HG02973 (cell line): ENCODE data around the gene SRXN1.

Source experiments
- ATAC-seq: cut with Tn5 transposase; IDR thresholded peaks from one replicate; pipeline ENCODE4 v1.9.1; 2021; ENCODE audit warnings: moderate library complexity; ENCODE audit not compliant: unreplicated experiment

SRXN1 gene

GRCh38 chr20:675453-676314 lies 22.7 kb upstream of the SRXN1 start, which contains the start of gene SCRT2:
Gene SCRT2, minus strand, starts transcription at chr20:675802. Its CDS starts 201 bp downstream, at chr20:675601.
- no peak for ATAC-seq

- ATAC-seq, result no peak
Observed at GRCh38 chr20:675033-675452, 22.0 kb upstream of the SRXN1 start.

- no peak for ATAC-seq
Observed at GRCh38 chr20:673603-674001, 20.6 kb upstream of the SRXN1 start.

GRCh38 chr20:672963-673602 lies 20.1 kb upstream of the SRXN1 start:
- ATAC-seq, result no peak

- ATAC-seq, result no peak
Observed at GRCh38 chr20:671252-672030, 18.4 kb upstream of the SRXN1 start.

- no peak for ATAC-seq
Observed at GRCh38 chr20:669573-669972, 16.6 kb upstream of the SRXN1 start.

GRCh38 chr20:668638-669037 lies 15.6 kb upstream of the SRXN1 start:
- no peak for ATAC-seq

GRCh38 chr20:668050-668449 lies 15.1 kb upstream of the SRXN1 start:
- ATAC-seq, result no peak

GRCh38 chr20:667351-668034 lies 14.5 kb upstream of the SRXN1 start:
- ATAC-seq, result no peak

GRCh38 chr20:666877-667276 lies 13.9 kb upstream of the SRXN1 start:
- ATAC-seq, result no peak

GRCh38 chr20:665276-665675 lies 12.3 kb upstream of the SRXN1 start:
- ATAC-seq, result no peak

GRCh38 chr20:664576-664975 lies 11.6 kb upstream of the SRXN1 start:
- no peak for ATAC-seq

GRCh38 chr20:664151-664550 lies 11.2 kb upstream of the SRXN1 start:
- ATAC-seq, result no peak

GRCh38 chr20:663315-664090 lies 10.5 kb upstream of the SRXN1 start:
- no peak for ATAC-seq

GRCh38 chr20:662277-663192 lies 9.5 kb upstream of the SRXN1 start:
- ATAC-seq, result no peak

GRCh38 chr20:661474-662270 lies 8.7 kb upstream of the SRXN1 start:
- ATAC-seq, result no peak

- no peak for ATAC-seq
Observed at GRCh38 chr20:658731-659291, 5.8 kb upstream of the SRXN1 start.

GRCh38 chr20:658202-658601 lies 5.2 kb upstream of the SRXN1 start:
- ATAC-seq, result no peak
